Measurements from ENCODE around the gene DPH6.
A peak's percentile ranks its signal among the peaks of the same experiment; 100 is the strongest.

DPH6 gene

DNA sequence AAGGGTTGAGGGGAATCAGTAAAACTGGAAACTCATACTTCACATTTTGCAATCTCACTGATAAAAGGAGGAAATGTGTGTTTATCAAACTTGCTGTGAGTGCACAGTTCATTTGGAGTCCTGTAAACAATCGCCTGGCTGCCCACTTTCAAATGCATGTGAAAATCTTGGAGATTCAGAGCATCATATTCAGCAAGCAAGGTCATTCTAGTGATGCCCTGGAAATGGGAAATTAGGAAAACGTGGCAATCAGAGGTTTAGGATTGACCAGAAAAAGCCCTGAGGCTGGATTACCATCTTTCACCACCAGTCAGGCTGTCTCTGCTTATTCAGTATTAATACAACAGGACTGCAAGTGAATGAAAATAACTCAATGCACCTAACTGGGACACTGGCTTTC lies 23.9 kb downstream of the DPH6 start:
- Mint-ChIP-seq H3K27ac (no peak overlapping the region), H3K9me3 (no peaks in the 10 kb centered on the region)

DNA sequence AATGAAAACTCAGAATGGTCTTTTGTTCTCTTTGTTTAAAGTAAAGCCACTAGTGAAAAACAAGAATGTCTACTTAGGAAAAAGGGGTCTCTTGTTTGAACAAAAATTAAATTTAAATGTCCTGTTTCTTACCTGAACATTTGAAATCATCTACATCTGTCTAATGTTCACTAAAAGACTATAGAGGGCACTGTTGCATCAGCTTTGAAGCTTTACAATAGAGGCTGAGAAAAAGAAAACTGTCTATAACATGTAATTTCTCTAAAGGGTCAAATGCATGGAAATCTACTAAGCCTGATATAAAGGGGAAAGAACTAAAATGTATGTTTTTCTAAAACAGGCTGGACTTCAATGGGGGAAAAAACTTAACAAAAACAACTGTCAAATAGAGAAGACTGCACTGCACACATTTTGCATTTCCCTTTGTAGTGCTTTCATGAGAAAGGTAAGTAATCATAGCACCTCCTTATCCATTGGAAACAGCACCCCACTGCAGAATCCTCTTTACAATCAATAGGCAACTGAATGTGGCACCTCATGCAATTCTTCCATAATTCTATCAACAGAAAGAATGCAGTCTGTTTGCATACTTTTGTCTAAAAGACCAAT lies 26.3 kb downstream of the DPH6 start:
- Mint-ChIP-seq H3K27ac (no peak overlapping the region), H3K9me3 (no peaks in the 10 kb centered on the region), H3K4me1 (ENCODE audit: low read depth) (no peaks in the 10 kb centered on the region), H3K36me3 (ENCODE audit: low read depth) (no peaks in the 10 kb centered on the region), H3K4me3 (no peak overlapping the region), H3K27me3 (no peaks in the 10 kb centered on the region)
- intact Hi-C loops (cut with micrococcal nuclease) = loop anchor here (5.0 kb wide), 1 partner anchor 1618 kb away; no protein-coding TSS in a partner anchor

More for the DNA sequence above, 23.9 kb downstream of the DPH6 start:
- Mint-ChIP-seq H3K4me3 (no peak overlapping the region), H3K36me3 (ENCODE audit: low read depth) (peaks cover 8% of the 10 kb centered on the region), H3K27me3 (no peaks in the 10 kb centered on the region), H3K4me1 (ENCODE audit: low read depth) (no peaks in the 10 kb centered on the region)
- intact Hi-C loops (cut with micrococcal nuclease) = no loop called here

DNA sequence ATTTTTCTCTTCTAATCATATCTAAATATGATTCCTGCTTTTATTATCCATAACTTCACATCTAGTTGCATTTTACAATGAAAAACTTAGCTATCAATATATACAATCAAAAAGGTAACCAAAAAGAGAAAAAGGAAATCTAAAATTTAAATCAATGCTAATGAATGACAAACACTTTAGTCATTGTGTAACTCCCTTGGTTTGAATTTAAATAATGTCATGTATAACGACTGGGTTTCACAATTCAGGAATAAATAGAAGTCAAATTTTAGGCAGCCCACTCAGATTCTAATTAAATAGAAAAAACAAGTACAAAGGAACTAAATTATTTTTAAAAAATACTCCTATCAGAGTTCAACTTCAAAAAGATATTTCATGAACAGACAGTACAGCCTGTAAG lies 26.9 kb downstream of the DPH6 start:
- no peaks in the 10 kb centered on the region for H3K9me3 Mint-ChIP-seq
- no peak overlapping the region for H3K27ac Mint-ChIP-seq
- H3K36me3 Mint-ChIP-seq (ENCODE audit: low read depth) = no peaks in the 10 kb centered on the region
- no peaks in the 10 kb centered on the region for H3K4me1 Mint-ChIP-seq (ENCODE audit: low read depth)
- H3K27me3 Mint-ChIP-seq = no peaks in the 10 kb centered on the region
- no peak overlapping the region for H3K4me3 Mint-ChIP-seq
- intact Hi-C loops (cut with micrococcal nuclease) = loop anchor here (5.0 kb wide), 1 partner anchor 1618 kb away; no protein-coding TSS in a partner anchor

DNA sequence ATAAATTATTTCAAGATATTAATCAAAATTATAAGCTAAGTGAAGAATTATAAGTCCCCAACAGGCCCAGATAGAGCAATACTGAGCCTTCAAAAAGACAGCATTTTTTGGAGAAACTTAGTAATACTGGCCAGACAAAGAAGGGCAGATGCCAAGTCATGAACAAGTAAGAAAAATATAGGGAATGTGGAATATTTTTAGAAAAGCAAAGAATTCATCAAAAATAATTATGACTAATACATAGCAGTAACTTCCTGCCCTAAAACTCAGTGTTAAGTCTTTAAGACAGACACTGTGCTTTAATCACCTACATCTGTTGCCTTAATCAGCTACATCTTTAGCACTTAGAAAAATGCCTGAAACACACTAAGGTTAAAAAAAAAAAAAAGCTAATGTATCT lies 31.2 kb downstream of the DPH6 start:
- Mint-ChIP-seq H3K27ac (no peak overlapping the region), H3K4me1 (ENCODE audit: low read depth) (no peaks in the 10 kb centered on the region), H3K36me3 (ENCODE audit: low read depth) (no peaks in the 10 kb centered on the region), H3K27me3 (no peaks in the 10 kb centered on the region), H3K9me3 (no peaks in the 10 kb centered on the region), H3K4me3 (no peak overlapping the region)
- intact Hi-C loops (cut with micrococcal nuclease) = loop anchor here (5.0 kb wide), 1 partner anchor 1623 kb away; no protein-coding TSS in a partner anchor

DNA sequence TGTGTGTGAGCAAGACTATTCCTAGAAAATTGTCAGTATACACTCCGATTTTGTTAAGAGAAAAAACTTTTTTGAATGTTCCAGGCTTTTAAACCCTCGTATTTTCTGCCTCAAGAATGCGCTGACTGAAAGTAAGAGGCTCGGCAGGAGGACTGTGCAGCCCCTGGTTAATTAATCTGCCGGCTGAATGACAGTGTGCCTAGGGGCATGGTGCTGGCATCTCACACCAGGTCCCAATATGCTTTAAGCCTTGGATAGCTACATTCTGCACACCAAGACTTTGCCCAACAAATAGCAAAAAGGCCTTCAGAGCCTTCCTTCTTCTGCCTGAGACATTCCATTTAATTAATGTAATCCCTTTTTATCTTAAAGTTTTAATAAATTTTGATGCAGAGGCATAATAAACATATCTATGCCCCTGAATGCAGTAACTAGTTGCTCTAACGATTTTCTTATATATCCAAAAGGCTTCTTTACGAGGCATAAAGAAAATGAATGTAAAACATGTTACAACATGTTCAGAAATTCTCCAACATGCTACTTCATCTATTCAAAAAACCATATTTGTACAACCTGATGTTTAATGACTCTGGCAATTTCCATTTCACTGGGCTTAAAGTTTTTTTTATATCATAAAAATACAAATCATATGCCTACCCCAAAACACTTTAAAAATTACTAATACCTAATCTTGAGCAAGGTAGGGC lies 37.9 kb downstream of the DPH6 start:
- H3K4me3 Mint-ChIP-seq = no peak overlapping the region
- H3K4me1 Mint-ChIP-seq (ENCODE audit: low read depth) = no peaks in the 10 kb centered on the region
- H3K36me3 Mint-ChIP-seq (ENCODE audit: low read depth) = no peaks in the 10 kb centered on the region
- no peaks in the 10 kb centered on the region for H3K9me3 Mint-ChIP-seq
- intact Hi-C loops (cut with micrococcal nuclease) = no loop called here
- no peaks in the 10 kb centered on the region for H3K27me3 Mint-ChIP-seq
- H3K27ac Mint-ChIP-seq = no peak overlapping the region

DNA sequence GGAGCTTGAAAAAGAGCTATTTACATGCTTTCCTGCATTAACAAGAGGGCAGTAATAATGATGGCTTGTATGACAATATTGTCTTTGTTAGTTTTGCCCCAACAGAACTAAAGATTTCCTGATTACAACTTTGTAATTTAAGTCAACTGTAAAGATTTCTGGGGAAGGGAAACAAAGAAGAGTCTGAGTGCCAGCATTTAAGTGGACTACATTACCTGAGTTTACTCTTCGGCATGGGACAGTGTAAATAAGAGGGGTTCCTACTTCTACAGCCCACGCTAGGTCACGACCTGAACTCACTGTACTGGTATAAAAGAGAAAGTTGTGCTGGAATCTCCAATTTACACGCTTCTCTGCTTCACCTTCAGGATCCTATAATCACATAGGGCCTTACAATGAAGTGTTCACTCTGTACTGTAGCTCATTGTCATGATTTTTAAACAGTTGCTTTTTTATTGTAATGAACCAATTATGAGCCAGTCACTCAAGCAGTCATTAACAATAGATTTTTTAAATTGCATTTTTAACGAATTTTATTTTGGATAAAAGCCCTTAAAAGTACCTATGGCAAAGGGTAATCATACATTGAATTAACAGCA lies 39.6 kb downstream of the DPH6 start:
- H3K36me3 Mint-ChIP-seq (ENCODE audit: low read depth) = no peaks in the 10 kb centered on the region
- no peak overlapping the region for H3K4me3 Mint-ChIP-seq
- H3K27ac Mint-ChIP-seq = no peak overlapping the region
- H3K9me3 Mint-ChIP-seq = no peaks in the 10 kb centered on the region
- H3K27me3 Mint-ChIP-seq = no peaks in the 10 kb centered on the region
- no peaks in the 10 kb centered on the region for H3K4me1 Mint-ChIP-seq (ENCODE audit: low read depth)
- intact Hi-C loops (cut with micrococcal nuclease) = no loop called here

DNA sequence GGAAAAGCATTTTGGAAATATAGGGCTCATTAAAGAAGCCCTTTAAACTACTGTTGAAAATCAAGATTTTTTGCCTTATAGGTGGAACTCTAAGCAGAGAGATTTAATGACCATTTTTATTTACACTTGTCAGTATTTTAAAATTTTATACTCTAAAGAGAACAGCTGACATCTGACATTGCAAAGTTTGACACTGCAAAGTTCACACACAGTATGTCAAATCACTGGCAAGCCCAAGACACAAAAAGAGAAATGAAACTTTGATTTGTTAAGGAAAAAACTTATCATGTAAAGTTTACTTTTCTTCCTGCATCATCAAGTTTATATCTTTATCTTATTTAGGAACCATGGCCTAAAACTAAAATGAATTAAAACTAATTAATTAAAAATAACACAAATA lies 40.2 kb downstream of the DPH6 start:
- no peaks in the 10 kb centered on the region for H3K4me1 Mint-ChIP-seq (ENCODE audit: low read depth)
- H3K9me3 Mint-ChIP-seq = no peaks in the 10 kb centered on the region
- H3K4me3 Mint-ChIP-seq = no peak overlapping the region
- no peaks in the 10 kb centered on the region for H3K36me3 Mint-ChIP-seq (ENCODE audit: low read depth)
- H3K27ac Mint-ChIP-seq = peak overlapping the region; percentile 15
- no peaks in the 10 kb centered on the region for H3K27me3 Mint-ChIP-seq
- intact Hi-C loops (cut with micrococcal nuclease) = no loop called here

DNA sequence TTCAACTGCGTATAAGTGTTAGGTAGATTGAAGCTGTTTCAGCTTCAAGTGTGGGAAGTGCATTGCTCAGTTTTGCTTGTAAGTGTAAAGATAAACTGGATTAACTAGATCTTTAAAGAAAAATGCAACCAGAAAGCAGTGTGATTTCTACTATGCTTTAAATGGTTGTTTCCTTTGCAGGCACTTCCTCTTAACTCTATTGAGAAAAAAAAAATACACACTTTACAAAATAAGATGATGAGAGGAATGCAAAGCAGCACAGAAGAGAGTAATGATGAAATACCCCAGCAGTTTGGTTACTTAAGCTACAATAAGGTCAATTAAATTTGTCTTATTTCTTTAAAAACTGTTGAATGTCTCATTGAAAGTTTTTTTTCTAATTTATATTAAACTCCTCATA lies 40.8 kb downstream of the DPH6 start:
- no peak overlapping the region for H3K27ac Mint-ChIP-seq
- no peak overlapping the region for H3K4me3 Mint-ChIP-seq
- no peaks in the 10 kb centered on the region for H3K27me3 Mint-ChIP-seq
- H3K9me3 Mint-ChIP-seq = no peaks in the 10 kb centered on the region
- H3K36me3 Mint-ChIP-seq (ENCODE audit: low read depth) = no peaks in the 10 kb centered on the region
- H3K4me1 Mint-ChIP-seq (ENCODE audit: low read depth) = no peaks in the 10 kb centered on the region
- intact Hi-C loops (cut with micrococcal nuclease) = no loop called here

DNA sequence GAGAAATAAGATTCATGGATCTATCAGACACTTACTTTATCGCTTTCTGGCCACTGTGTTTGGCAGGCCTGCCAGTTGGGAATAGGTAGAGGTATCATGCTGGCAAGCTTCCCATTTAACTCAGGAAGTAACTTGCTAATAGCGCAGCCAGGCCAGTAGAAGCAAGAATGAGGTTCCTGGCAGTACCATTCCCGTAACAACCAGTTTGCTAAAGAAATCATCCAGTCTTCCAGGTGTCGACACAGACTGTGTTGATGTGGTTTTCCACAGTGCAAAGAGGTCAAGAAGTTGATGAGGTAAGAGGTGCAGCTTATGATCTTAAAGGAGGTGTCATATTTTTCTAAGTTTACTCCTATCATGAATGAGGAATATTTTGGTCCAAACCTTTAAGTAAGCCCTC lies 46.2 kb downstream of the DPH6 start:
- Mint-ChIP-seq H3K4me1 (ENCODE audit: low read depth) (peaks cover 5% of the 10 kb centered on the region), H3K27me3 (no peaks in the 10 kb centered on the region), H3K4me3 (no peak overlapping the region), H3K9me3 (no peaks in the 10 kb centered on the region), H3K36me3 (ENCODE audit: low read depth) (no peaks in the 10 kb centered on the region), H3K27ac (no peak overlapping the region)
- intact Hi-C loops (cut with micrococcal nuclease) = no loop called here

DNA sequence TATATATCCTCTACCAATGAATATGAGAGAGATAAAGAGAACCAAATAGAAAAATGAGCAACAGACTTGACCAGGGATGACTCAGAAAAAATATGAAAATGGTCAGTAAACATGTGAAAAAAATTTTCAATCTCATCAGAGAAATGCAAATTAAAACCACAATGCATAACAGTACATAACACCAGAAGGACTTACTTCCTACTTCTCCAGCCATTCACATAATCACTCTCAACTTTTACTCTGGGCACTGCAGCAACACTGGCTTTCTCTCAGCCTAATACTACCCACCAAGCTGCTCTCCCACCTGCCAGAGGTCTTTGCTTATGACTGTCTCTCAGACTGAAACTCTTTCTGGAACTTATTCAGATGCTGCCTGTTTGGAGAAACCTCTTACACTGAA lies 49.4 kb downstream of the DPH6 start:
- no peaks in the 10 kb centered on the region for H3K36me3 Mint-ChIP-seq (ENCODE audit: low read depth)
- H3K9me3 Mint-ChIP-seq = no peaks in the 10 kb centered on the region
- no peaks in the 10 kb centered on the region for H3K27me3 Mint-ChIP-seq
- no peak overlapping the region for H3K27ac Mint-ChIP-seq
- H3K4me3 Mint-ChIP-seq = no peak overlapping the region
- intact Hi-C loops (cut with micrococcal nuclease) = no loop called here
- peaks cover 5% of the 10 kb centered on the region for H3K4me1 Mint-ChIP-seq (ENCODE audit: low read depth)

DNA sequence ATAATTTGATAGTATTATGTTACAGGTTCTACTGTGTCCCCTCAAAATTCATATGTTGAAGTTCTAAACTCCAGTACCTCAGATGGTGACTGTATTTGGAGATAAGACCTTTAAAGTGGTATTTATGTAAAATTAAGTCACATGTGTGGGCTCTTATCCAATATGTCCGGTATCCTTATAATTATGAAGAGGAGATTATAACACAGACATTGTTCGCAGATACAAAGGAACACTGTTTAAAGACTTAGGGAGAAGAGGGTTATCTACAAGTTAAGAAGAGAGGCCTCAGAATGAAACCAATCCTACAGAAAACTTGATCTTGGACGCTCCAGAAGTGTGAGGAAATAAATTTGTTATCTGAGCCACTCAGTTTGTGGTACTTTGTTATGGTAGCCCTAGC lies 50.9 kb downstream of the DPH6 start:
- peaks cover 5% of the 10 kb centered on the region for H3K4me1 Mint-ChIP-seq (ENCODE audit: low read depth)
- no peaks in the 10 kb centered on the region for H3K36me3 Mint-ChIP-seq (ENCODE audit: low read depth)
- intact Hi-C loops (cut with micrococcal nuclease) = no loop called here
- H3K4me3 Mint-ChIP-seq = no peak overlapping the region
- H3K27ac Mint-ChIP-seq = no peak overlapping the region
- H3K27me3 Mint-ChIP-seq = no peaks in the 10 kb centered on the region
- H3K9me3 Mint-ChIP-seq = no peaks in the 10 kb centered on the region

DNA sequence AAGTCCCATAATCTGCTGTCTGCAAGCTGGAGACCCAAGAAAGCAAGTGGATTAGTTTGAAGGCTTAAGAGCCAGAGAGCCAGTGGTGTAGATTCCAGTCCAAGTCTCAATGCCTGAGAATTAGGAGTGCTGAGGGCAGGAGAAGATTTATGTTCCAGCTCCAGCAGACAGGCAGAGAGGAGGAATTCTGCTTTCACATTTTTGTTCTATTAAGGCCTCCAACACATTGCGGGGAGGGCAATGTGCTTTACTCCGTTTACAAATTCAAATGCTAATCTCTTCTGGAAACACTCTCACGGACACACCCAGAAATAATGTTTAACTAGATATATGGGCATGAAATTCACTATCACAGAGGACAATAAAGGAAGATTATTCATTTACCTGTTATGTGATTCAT lies 54.0 kb downstream of the DPH6 start:
- Mint-ChIP-seq H3K4me3 (no peak overlapping the region), H3K9me3 (peaks cover 21% of the 10 kb centered on the region), H3K4me1 (ENCODE audit: low read depth) (peaks cover 5% of the 10 kb centered on the region), H3K36me3 (ENCODE audit: low read depth) (peaks cover 18% of the 10 kb centered on the region), H3K27ac (no peak overlapping the region), H3K27me3 (no peaks in the 10 kb centered on the region)
- intact Hi-C loops (cut with micrococcal nuclease) = no loop called here

DNA sequence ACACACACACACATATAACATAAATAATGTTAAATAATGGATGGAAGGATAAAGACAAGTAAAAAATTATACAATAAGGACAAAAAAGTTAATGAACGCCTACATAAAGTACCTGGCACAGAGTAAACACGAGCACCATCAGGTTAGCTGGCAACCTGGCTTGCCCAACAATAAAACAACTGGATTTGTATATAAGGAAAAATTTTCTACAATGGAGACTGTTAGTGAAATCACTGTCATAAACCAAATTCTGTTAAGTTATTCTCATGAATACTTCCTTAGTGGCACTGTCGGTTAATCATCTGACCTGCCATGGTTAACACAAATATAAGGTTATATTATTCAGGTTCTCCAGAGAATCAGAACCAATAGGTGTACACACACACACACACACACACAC lies 54.8 kb downstream of the DPH6 start:
- no peak overlapping the region for H3K4me3 Mint-ChIP-seq
- intact Hi-C loops (cut with micrococcal nuclease) = no loop called here
- no peaks in the 10 kb centered on the region for H3K4me1 Mint-ChIP-seq (ENCODE audit: low read depth)
- H3K9me3 Mint-ChIP-seq = peaks cover 29% of the 10 kb centered on the region
- peaks cover 27% of the 10 kb centered on the region for H3K36me3 Mint-ChIP-seq (ENCODE audit: low read depth)
- H3K27me3 Mint-ChIP-seq = no peaks in the 10 kb centered on the region
- no peak overlapping the region for H3K27ac Mint-ChIP-seq

DNA sequence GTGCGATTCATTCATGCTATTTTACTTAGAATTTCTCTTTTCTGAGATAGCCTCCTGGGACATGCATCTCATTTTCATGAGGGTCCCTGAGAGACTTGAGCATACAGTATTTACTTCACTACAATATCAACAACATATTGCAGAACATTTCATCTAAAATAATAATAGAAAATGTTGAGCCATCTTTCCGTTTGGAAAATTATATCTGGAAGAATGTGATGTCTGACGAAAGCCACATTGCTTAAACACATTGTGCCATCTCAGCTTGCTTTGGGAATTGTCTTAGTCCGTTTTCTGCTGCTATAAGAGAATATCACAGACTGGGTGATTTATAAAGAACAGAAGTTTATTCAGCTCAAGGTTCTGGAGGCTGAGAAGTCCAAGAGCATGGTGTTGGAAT lies 55.5 kb downstream of the DPH6 start:
- H3K4me3 Mint-ChIP-seq = no peak overlapping the region
- H3K27ac Mint-ChIP-seq = no peak overlapping the region
- peaks cover 30% of the 10 kb centered on the region for H3K36me3 Mint-ChIP-seq (ENCODE audit: low read depth)
- H3K27me3 Mint-ChIP-seq = no peaks in the 10 kb centered on the region
- H3K4me1 Mint-ChIP-seq (ENCODE audit: low read depth) = no peaks in the 10 kb centered on the region
- intact Hi-C loops (cut with micrococcal nuclease) = no loop called here
- H3K9me3 Mint-ChIP-seq = peaks cover 35% of the 10 kb centered on the region
